AG04450 (cell line): ENCODE measurements around the gene MYO16. TPM values are rescaled to one million over a fixed set of nuclear protein-coding genes. Genes with fewer than 3 reads are reported as not detected.

Experiments used
- CTCF ChIA-PET: fragments of 300-600, 350-600 bp; formaldehyde crosslinking; extraction: SDS; loops from one replicate; lab custom pipeline; 2022; ENCODE audit warnings: antibody characterized with exemption, inconsistent platforms; lab: Charles Lee
- POLR2A ChIA-PET: fragments of 350-600 bp; formaldehyde crosslinking; extraction: SDS; loops from one replicate; lab custom pipeline; 2021; ENCODE audit warnings: antibody characterized with exemption, inconsistent platforms; lab: Yijun Ruan, JAX
- DNase-seq: peaks from one replicate; pipeline ENCODE4 v3.0.0-alpha.2; 2011; ENCODE audit warnings: low read depth, low spot score
- H3K27ac ChIP-seq: one replicate; pipeline ENCODE4 v1.5.1; 2012; ENCODE audit warnings: low read depth, low read length, control low read depth
- H3K27me3 ChIP-seq: one replicate; pipeline ENCODE4 v1.6.0; 2012; ENCODE audit warnings: low read length; ENCODE audit not compliant: control insufficient read depth, insufficient read depth
- H3K4me3 ChIP-seq: 2 replicates; pipeline ENCODE4 v1.5.1; 2011; ENCODE audit warnings: mild to moderate bottlenecking, low read depth, low read length, control low read depth
- H3K9me3 ChIP-seq: 2 replicates; pipeline ENCODE4 v1.5.1; 2012; ENCODE audit warnings: low read length; ENCODE audit not compliant: control insufficient read depth, insufficient read depth
- CTCF ChIP-seq: IDR thresholded peaks from 2 replicates; pipeline ENCODE4 v1.5.1; 2011; ENCODE audit warnings: low read depth, low read length, control low read depth, inconsistent platforms
- polyA plus RNA-seq: library from polyadenylated mRNA; depleted of rRNA; stranded (reverse); fragments of >200 nt; gene quantifications from 2 replicates; pipeline ENCODE4 v1.2.3, GENCODE V29; 2011

MYO16 gene
- polyA plus RNA-seq, 1 experiment = 0.02 TPM

- POLR2A ChIA-PET = no interaction called here
- no peak overlapping the region for H3K4me3 ChIP-seq
- no peak for DNase-seq
- H3K27me3 ChIP-seq = no peaks in the 10 kb centered on the region
- CTCF ChIA-PET = no interaction called here
- no peak for TF ChIP-seq CTCF
- no peaks in the 10 kb centered on the region; the same call in 1 of the 2 replicates for H3K9me3 ChIP-seq
- no peak overlapping the region for H3K27ac ChIP-seq
Measured at GRCh38 chr13:109151696-109152095, 522.3 kb downstream of the MYO16 start.

- no peaks in the 10 kb centered on the region; the same call in 1 of the 2 replicates for H3K9me3 ChIP-seq
- TF ChIP-seq CTCF = no peak
- ChIA-PET POLR2A (no interaction called here), CTCF (no interaction called here)
- no peak overlapping the region for H3K4me3 ChIP-seq
- no peak for DNase-seq
- no peaks in the 10 kb centered on the region for H3K27me3 ChIP-seq
- no peak overlapping the region for H3K27ac ChIP-seq
Measured at GRCh38 chr13:109152311-109152820, 523.0 kb downstream of the MYO16 start.

GRCh38 chr13:109152941-109153340, 523.5 kb downstream of the MYO16 start:
- TF ChIP-seq CTCF = no peak
- H3K9me3 ChIP-seq = no peaks in the 10 kb centered on the region; the same call in 1 of the 2 replicates
- no peaks in the 10 kb centered on the region for H3K27me3 ChIP-seq
- no peak overlapping the region for H3K27ac ChIP-seq
- ChIA-PET POLR2A (no interaction called here), CTCF (no interaction called here)
- no peak for DNase-seq
- no peak overlapping the region for H3K4me3 ChIP-seq

GRCh38 chr13:109154146-109154545, 524.7 kb downstream of the MYO16 start:
- no peak overlapping the region for H3K27ac ChIP-seq
- no peaks in the 10 kb centered on the region for H3K27me3 ChIP-seq
- no peak for TF ChIP-seq CTCF
- H3K4me3 ChIP-seq = no peak overlapping the region
- no peaks in the 10 kb centered on the region; the same call in 1 of the 2 replicates for H3K9me3 ChIP-seq
- CTCF ChIA-PET = interaction anchor here (1.3 kb wide), 1 partner anchor 8 kb away, joined by 4 read pairs; no protein-coding TSS in a partner anchor
- POLR2A ChIA-PET = no interaction called here
- DNase-seq = no peak

- no peak for DNase-seq
- H3K27me3 ChIP-seq = no peaks in the 10 kb centered on the region
- no peak overlapping the region for H3K27ac ChIP-seq
- no peaks in the 10 kb centered on the region; the same call in 1 of the 2 replicates for H3K9me3 ChIP-seq
- no peak overlapping the region for H3K4me3 ChIP-seq
- no peak for TF ChIP-seq CTCF
- ChIA-PET POLR2A (no interaction called here), CTCF (interaction anchor here (0.6 to 1.3 kb wide), 3 partner anchors 9 to 232 kb away, joined by 4 to 5 read pairs (median 4); no protein-coding TSS in a partner anchor)
Measured at GRCh38 chr13:109154546-109154945, 525.1 kb downstream of the MYO16 start.
